ENCODE results near the gene TRIM2.

GRCh38 chr4:153333874-153334273, 129.6 kb downstream of the TRIM2 start:
- TF ChIP-seq CTCF (IDR thresholded peaks at IDR 0.05), result no peak
- TF ChIP-seq POLR2A (IDR thresholded peaks at IDR 0.05), result no peak
